ENCODE measurements around the gene CPXM2. TPM values are rescaled to one million over a fixed set of nuclear protein-coding genes. Genes with fewer than 3 reads are reported as not detected.

The CPXM2 gene
- total RNA-seq, 1 donor from 2014 or later: 15.0 TPM

DNA sequence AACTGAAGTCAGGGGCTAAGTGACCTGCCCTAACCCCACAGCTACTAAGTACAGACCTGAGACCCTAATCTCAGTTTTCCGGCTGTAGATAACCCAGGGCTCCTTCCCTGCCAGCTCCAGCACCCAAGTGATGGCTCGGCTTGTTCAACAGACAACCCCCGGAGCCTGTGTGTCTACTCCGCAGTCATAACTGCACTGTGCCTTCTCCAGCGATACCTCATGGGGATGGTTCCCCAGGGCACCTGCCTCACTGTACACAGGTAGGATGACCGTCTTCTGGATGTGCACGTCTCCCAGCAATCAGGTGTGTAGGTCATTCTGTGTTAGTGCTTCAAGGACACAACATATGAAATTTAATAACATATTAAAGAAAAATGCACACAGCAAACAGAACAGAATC is 37.1 kb downstream of the CPXM2 start:
- Mint-ChIP-seq H3K4me3 (no peak overlapping the region), H3K27ac (no peak overlapping the region), H3K27me3 (peaks cover 3% of the 10 kb centered on the region), H3K9me3 (no peaks in the 10 kb centered on the region), H3K4me1 (ENCODE audit: unreplicated experiment) (no peaks in the 10 kb centered on the region), H3K36me3 (no peaks in the 10 kb centered on the region)
- TF ChIP-seq, protein P1, sequence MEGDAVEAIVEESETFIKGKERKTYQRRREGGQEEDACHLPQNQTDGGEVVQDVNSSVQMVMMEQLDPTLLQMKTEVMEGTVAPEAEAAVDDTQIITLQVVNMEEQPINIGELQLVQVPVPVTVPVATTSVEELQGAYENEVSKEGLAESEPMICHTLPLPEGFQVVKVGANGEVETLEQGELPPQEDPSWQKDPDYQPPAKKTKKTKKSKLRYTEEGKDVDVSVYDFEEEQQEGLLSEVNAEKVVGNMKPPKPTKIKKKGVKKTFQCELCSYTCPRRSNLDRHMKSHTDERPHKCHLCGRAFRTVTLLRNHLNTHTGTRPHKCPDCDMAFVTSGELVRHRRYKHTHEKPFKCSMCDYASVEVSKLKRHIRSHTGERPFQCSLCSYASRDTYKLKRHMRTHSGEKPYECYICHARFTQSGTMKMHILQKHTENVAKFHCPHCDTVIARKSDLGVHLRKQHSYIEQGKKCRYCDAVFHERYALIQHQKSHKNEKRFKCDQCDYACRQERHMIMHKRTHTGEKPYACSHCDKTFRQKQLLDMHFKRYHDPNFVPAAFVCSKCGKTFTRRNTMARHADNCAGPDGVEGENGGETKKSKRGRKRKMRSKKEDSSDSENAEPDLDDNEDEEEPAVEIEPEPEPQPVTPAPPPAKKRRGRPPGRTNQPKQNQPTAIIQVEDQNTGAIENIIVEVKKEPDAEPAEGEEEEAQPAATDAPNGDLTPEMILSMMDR (conservative IDR thresholded peaks at IDR 0.05): no peak
- DNase-seq (ENCODE audit: extremely low spot score, unreplicated experiment): no peak

DNA sequence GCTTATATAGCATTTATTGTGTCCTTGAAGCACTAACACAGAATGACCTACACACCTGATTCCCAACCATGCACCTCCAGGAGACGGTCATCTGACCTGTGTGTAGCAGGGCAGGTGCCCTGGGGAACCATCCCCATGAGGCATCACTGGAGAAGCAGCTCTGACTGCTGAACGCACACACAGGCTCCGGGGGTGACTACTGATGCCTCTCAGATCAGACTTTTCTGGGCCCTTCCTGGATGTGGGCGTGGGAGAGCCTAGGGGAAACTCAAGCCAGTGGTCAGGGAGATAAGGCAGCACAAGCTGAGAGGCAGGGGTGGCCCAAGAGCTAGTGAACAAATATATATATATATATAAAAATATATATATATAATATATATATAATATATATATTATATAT is 37.6 kb downstream of the CPXM2 start:
- no peak overlapping the region for H3K27ac Mint-ChIP-seq
- no peak overlapping the region for H3K4me3 Mint-ChIP-seq
- no peaks in the 10 kb centered on the region for H3K9me3 Mint-ChIP-seq
- no peaks in the 10 kb centered on the region for H3K4me1 Mint-ChIP-seq (ENCODE audit: unreplicated experiment)
- H3K36me3 Mint-ChIP-seq: no peaks in the 10 kb centered on the region
- TF ChIP-seq, protein P1 (conservative IDR thresholded peaks at IDR 0.05): no peak
- peaks cover 3% of the 10 kb centered on the region for H3K27me3 Mint-ChIP-seq
- DNase-seq (ENCODE audit: extremely low spot score, unreplicated experiment): no peak

DNA sequence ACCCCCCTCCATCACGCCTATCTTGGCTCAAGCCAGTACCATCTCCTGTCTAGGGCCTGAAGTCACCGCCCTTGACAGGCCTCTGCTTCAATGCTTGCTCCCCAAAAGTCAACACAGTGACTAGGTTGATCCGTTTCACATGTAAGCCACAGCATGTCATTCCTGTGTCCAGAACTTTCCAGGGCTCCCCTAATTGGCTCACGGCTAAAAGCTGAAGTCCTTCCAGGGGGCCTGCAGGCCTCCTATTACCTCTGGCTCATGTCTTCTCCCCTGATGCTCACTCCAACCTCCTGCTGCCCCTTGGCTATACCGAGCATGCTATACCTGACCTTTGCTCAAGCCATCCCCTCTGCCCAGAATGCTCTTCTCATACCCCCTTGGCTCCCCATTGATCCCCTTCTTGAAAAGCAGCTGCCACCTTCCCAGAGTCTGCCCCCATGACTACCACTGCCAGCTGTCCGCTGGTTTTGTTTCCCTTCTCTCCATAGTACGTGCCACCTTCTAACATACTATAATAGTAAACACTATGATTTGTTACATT is 39.1 kb downstream of the CPXM2 start:
- Mint-ChIP-seq H3K27me3 (peaks cover 3% of the 10 kb centered on the region), H3K36me3 (no peaks in the 10 kb centered on the region), H3K27ac (no peak overlapping the region), H3K9me3 (no peaks in the 10 kb centered on the region), H3K4me3 (no peak overlapping the region), H3K4me1 (ENCODE audit: unreplicated experiment) (no peaks in the 10 kb centered on the region)
- TF ChIP-seq, protein P1 (conservative IDR thresholded peaks at IDR 0.05): no peak
- no peak for DNase-seq (ENCODE audit: extremely low spot score, unreplicated experiment)

DNA sequence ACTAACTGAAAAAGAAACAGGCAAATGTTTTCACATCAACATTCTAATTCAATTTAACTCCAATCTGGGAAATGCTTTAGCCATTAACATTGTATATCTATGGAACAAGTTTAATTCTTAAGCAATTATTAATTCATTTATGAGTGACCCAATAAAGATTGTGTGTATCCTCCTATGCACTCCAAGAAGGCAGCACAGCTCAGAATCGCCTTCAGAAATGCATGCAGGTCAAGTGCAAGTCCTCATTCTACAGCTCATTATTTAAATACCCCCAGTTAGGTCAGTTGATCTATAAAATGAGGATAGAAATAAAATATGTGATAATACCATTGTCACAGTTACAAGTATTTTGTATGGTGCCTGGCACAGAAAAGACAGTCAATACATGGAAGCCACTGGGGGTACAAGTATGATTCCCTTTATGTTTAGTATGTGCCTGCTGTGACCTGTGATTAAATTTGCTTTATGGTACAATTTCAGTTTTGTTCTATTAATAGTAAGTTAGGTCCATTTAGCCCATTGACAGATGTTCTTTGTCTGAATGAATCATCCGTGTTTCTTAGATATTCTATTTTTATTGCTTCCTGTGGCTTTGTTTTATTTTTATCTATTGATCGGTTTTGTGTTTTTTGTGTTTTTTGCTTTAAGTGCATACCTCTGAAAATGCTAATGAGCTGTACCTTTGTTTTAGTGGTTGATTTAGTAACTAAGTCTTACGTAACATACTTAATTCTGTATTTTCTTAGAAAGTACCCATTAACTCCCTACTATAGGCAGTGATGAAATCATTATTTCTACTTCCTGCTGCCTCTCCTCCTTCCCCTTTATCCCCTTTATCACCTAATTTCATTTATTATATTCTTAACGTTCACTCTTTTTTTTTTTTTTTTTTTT is 42.8 kb downstream of the CPXM2 start:
- no peaks in the 10 kb centered on the region for H3K36me3 Mint-ChIP-seq
- H3K4me3 Mint-ChIP-seq: no peak overlapping the region
- TF ChIP-seq, protein P1 (conservative IDR thresholded peaks at IDR 0.05): no peak
- H3K9me3 Mint-ChIP-seq: peaks cover 4% of the 10 kb centered on the region
- H3K27me3 Mint-ChIP-seq: peaks cover 3% of the 10 kb centered on the region
- no peak overlapping the region for H3K27ac Mint-ChIP-seq
- no peak for DNase-seq (ENCODE audit: extremely low spot score, unreplicated experiment)
- no peaks in the 10 kb centered on the region for H3K4me1 Mint-ChIP-seq (ENCODE audit: unreplicated experiment)

DNA sequence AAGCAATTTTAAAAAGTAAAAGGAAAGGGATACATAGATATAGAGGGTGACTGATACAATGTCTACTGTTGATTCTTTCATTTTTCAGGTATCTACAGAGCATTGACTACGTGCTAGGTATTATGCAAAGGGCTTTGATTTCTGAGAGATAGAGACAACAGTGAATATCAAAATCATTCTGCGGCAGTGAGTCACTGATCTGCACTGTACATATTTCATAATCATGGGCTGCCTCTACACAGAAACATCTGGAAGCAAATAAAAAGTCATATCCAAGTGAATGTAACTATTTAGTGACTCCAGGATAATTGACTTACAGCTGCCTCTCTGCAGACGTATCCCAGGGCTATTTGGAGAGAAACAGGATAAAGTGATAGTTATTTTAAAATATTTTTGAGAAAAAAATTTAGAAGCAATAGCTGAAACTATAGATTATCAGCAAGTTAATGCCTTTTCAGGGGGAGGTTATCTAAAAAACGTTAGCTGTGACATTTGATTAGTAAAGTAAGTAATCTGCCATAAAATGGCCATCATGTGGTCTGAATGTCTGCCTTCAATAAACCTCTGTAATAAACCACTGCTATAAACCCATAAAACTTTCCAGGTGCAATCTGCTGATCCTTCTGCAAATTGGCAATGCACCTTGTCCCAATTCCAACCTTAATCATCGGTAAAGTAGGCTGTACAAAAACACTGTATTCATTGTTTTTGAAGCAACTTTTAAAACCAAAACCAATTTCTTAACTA is 43.7 kb downstream of the CPXM2 start:
- TF ChIP-seq, protein P1 (conservative IDR thresholded peaks at IDR 0.05): no peak
- H3K9me3 Mint-ChIP-seq: peaks cover 4% of the 10 kb centered on the region
- H3K27ac Mint-ChIP-seq: no peak overlapping the region
- H3K4me1 Mint-ChIP-seq (ENCODE audit: unreplicated experiment): no peaks in the 10 kb centered on the region
- H3K27me3 Mint-ChIP-seq: peaks cover 2% of the 10 kb centered on the region
- no peaks in the 10 kb centered on the region for H3K36me3 Mint-ChIP-seq
- no peak for DNase-seq (ENCODE audit: extremely low spot score, unreplicated experiment)
- H3K4me3 Mint-ChIP-seq: no peak overlapping the region
